ENCODE results near the gene CACNB4. TPM values are rescaled to one million over a fixed set of nuclear protein-coding genes. Genes with fewer than 3 reads are reported as not detected.

CACNB4 gene
- total RNA-seq, 1 experiment from 2014 or later: 2.0 TPM

GRCh38 chr2:151851761-151852160 lies 247.1 kb downstream of the CACNB4 start:
- ChIA-PET RAD21 (ENCODE audit: low non-redundant PET in 1 of 2, low total read pairs in 2 of 2, uncharacterized antibody in 2 of 2, unreplicated experiment in 2 of 2) (no interaction called here), CTCF (interaction anchor here (1.2 kb wide), 1 partner anchor 43 kb away, joined by 3 read pairs; no protein-coding TSS in a partner anchor), POLR2A (no interaction called here)
- Histone ChIP-seq H3K9ac (ENCODE audit: low read length) (no peak overlapping the region), H3K4me3 (replicated peaks in 1 of 2; ENCODE audit: low read depth in 1 of 2, low read length in 2 of 2) (no peak overlapping the region), H2AFZ (ENCODE audit: low read depth, low read length, poor library complexity, severe bottlenecking) (no peak overlapping the region), H3K4me2 (ENCODE audit: low read length) (no peak overlapping the region), H3K9me3 (ENCODE audit: control insufficient read depth in 1 of 2, insufficient read depth in 1 of 2, low read depth in 1 of 2, low read length in 2 of 2) (no peaks in the 10 kb centered on the region), H3K79me2 (ENCODE audit: insufficient read depth, low read length) (no peaks in the 10 kb centered on the region), H3K4me1 (ENCODE audit: control insufficient read depth in 1 of 2, insufficient read depth in 2 of 2, low read length in 2 of 2) (no peaks in the 10 kb centered on the region), H3K36me3 (ENCODE audit: control insufficient read depth in 1 of 2, insufficient read depth in 2 of 2, low read length in 2 of 2) (no peaks in the 10 kb centered on the region), H3K9me2 (ENCODE audit: insufficient read depth) (no peaks in the 10 kb centered on the region), H3K27ac (ENCODE audit: low read depth, low read length) (no peak overlapping the region), H4K20me1 (ENCODE audit: insufficient read depth) (no peaks in the 10 kb centered on the region), H3K27me3 (ENCODE audit: insufficient read depth, low read length) (no peaks in the 10 kb centered on the region)
- BruUV-seq (replicated peaks): no TSS peak
- DNase-seq (ENCODE audit: low read depth, low spot score) (no peak), ATAC-seq (no peak)
- TF ChIP-seq ZBTB33 (IDR thresholded peaks at IDR 0.05; ENCODE audit: extremely low read depth, insufficient replicate concordance, low read length): no peak
- TF ChIP-seq YY1 (IDR thresholded peaks at IDR 0.05; ENCODE audit: extremely low read depth, insufficient replicate concordance, low read depth, low read length): no peak
- TF ChIP-seq ZNF274 (IDR thresholded peaks at IDR 0.05; ENCODE audit: low read depth, low read length): no peak
- TF ChIP-seq EZH2 (IDR thresholded peaks at IDR 0.05): no peak
- no peak for TF ChIP-seq SIN3A (IDR thresholded peaks at IDR 0.05; ENCODE audit: low read depth)
- no peak for TF ChIP-seq MAX (IDR thresholded peaks at IDR 0.05)
- no peak for TF ChIP-seq REST (IDR thresholded peaks at IDR 0.05; ENCODE audit: low read depth)
- TF ChIP-seq RAD21 (IDR thresholded peaks at IDR 0.05; ENCODE audit: low read depth): no peak
- TF ChIP-seq SP1 (IDR thresholded peaks at IDR 0.05; ENCODE audit: low read depth): no peak
- no peak for TF ChIP-seq ATF3 (IDR thresholded peaks at IDR 0.05)
- no peak for TF ChIP-seq ZFX (IDR thresholded peaks at IDR 0.05)
- no peak for TF ChIP-seq EGR1 (IDR thresholded peaks at IDR 0.05; ENCODE audit: low read depth)
- no peak for TF ChIP-seq FOSL1 (IDR thresholded peaks at IDR 0.05; ENCODE audit: low read depth)
- no peak for TF ChIP-seq TCF7L2 (IDR thresholded peaks at IDR 0.05; ENCODE audit: borderline replicate concordance, extremely low read depth, insufficient read depth, insufficient read length)
- TF ChIP-seq CTCF (IDR thresholded peaks at IDR 0.05 in 2 of 3, conservative IDR thresholded peaks at IDR 0.05 in 1 of 3; ENCODE audit: borderline replicate concordance in 1 of 3, insufficient read depth in 1 of 3, low read depth in 2 of 3, low read length in 2 of 3): no peak
- no peak for TF ChIP-seq JUND (IDR thresholded peaks at IDR 0.05)
- TF ChIP-seq POLR2AphosphoS5 (IDR thresholded peaks at IDR 0.05; ENCODE audit: low read depth, low read length): no peak
- intact Hi-C loops (cut with micrococcal nuclease): no loop called here

Data from HCT116 (cell line).